ENCODE measurements around the gene BEAN1.
"Not testable (repeated sequence)": the region's sequence is repeated elsewhere in the genome, so short reads cannot be mapped to it uniquely, and the experiment has no call there.

The BEAN1 gene

DNA sequence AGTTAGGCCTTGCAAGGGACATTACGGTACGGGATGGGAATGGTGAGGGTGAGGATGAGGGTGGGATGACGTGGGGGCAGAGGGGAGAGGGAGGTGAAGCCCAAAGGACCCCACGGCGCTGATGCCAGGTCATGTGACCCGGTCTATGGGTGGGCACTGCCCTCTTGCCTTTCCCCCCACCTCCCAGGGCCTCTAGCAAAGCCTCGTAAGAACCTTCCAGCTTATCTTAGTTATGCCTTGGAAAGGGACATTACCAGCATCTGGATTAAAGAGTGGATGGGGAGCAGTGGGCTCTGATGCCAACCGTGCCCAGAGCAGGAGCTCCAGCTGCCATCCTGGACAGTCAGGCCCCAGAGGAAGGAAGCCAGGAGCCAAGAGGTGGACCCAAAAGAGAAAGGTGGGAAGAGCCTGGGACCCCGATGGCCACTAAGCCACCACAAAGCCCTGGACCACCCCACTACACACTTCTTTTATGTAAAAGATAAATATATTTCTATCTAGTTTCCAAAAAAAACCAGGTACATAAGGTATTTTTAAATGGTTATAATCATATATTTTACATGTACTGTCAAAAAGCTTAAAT is 81.9 kb downstream of the BEAN1 start:
- no peak for DNase-seq (ENCODE audit: low spot score)

GRCh38 chr16:66509576-66509975 is 82.5 kb downstream of the BEAN1 start:
- no peak for DNase-seq (ENCODE audit: low spot score)

DNA sequence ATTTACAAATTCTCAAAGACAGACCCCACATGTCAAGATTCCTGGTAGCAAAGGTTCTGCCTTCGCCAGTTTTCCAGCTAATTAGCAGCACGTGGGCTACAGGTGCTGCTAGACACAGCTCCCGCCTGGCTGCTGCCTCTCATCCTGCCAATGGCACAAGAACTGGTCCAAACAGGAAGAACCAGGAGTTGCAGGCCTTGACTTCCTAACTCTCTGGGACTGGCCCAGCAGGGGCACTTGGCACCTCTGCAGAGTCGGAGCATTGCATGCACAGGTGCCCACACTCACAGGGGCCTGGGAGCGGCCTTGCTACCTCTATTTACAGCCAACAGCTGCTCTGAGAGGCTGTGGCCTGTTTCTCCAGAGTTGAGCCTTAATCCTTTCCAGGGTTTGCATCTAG is 83.2 kb downstream of the BEAN1 start:
- DNase-seq (ENCODE audit: low spot score) = no peak

- DNase-seq (ENCODE audit: low spot score) = no peak
These were observed 83.9 kb downstream of the BEAN1 start for GRCh38 chr16:66510711-66511601.

- DNase-seq (ENCODE audit: low spot score) = no peak
These were observed 84.6 kb downstream of the BEAN1 start for GRCh38 chr16:66511602-66512271.

DNA sequence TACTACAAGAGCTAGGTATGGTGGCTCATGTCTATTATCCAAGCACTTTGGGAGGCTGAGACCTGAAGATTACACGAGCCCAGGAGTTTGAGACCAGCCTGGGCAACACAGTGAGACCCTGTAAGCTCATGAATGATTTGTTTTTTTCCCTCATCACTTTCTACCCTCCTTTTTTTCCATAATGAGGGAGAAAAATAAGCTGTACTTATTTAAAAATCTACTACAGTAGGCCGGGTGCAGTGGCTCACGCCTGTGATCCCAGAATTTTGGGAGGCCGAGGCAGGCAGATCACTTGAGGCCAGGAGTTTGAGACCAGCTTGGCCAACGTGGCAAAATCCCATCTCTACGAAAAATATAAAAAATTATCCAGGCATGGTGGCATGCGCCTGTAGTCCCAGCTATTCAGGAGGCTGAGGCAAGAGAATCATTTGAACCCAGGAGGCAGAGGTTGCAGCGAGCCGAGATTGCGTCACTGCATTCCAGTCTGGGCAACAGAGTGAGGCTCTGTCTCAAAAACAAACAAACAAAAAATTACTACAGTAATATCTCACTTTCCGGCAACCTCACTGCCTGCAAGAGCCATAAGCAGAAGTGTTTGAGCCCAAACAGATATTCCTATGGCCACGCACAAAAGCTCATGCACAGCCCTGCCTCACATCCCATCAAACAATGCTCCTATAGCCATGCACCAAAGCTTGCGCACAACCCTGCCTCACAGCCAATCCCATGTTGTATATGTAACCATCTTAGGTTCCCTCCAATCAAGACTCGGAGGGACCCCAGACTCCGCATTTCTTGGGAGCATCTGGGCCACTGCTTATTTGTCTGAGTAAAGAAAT is 85.4 kb downstream of the BEAN1 start:
- no peak for DNase-seq (ENCODE audit: low spot score)

DNA sequence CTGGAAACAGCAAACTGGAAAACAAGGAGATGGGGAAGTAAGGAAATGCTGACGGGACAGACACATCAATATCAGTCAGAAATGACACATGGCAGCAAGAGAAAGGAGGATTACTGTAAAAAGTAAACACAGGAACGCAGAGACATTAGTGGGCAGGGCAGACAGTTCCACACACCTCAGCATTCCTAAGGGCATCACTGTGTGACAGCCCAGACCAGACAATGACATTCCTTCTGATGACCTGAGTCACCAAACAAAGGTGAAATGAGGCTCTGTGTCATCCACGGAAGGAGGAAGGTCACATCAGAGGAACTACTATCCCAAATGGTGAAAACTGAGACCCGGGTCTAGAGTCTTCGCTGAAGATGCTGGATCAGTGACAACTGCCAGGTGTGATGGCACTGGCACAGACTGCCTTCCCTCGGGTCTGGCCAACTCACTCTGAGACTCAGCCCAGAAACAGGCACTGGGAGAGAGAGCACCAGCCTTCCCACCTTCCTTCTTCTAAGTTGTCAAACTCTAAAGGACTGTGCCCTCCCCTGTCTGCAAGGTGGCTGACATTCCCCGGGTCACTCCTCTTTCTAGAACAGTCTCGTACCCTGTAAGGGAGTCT is 86.1 kb downstream of the BEAN1 start:
- no peak for DNase-seq (ENCODE audit: low spot score)

DNA sequence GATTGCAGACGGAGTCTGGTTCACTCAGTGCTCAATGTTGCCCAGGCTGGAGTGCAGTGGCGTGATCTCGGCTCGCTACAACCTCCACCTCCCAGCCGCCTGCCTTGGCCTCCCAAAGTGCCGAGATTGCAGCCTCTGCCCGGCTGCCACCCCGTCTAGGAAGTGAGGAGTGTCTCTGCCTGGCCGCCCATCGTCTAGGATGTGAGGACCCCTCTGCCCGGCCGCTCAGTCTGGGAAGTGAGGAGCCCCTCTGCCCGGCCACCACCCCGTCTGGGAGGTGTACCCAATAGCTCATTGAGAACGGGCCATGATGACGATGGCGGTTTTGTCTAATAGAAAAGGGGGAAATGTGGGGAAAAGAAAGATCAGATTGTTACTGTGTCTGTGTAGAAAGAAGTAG is 87.3 kb downstream of the BEAN1 start:
- not testable (repeated sequence) for DNase-seq (ENCODE audit: low spot score)

GRCh38 chr16:66514980-66515595 is 88.0 kb downstream of the BEAN1 start:
- not testable (repeated sequence) for DNase-seq (ENCODE audit: low spot score)

- DNase-seq (ENCODE audit: low spot score) = no peak
These were observed 88.8 kb downstream of the BEAN1 start for GRCh38 chr16:66515596-66516508.

DNA sequence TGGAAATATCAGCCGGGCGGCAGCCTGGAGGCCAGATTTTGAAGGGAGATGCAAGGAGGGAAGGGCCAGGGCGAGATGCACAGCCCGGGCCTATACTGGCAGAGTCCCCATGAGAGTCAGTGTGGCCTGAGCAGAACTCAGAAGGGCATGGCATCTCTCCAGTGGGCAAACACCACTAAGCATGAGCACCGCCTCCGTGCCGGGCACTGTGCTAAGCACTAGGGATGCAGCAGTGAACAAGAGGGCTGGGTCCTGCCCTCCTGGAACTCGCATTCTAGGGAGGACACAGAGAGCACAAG is 89.4 kb downstream of the BEAN1 start:
- DNase-seq (ENCODE audit: low spot score) = no peak

GRCh38 chr16:66516808-66517585 is 89.9 kb downstream of the BEAN1 start:
- peak; percentile 96 for DNase-seq (ENCODE audit: low spot score)

GRCh38 chr16:66517586-66518263 is 90.6 kb downstream of the BEAN1 start:
- DNase-seq (ENCODE audit: low spot score) = no peak

GRCh38 chr16:66519482-66520373 is 92.6 kb downstream of the BEAN1 start:
- no peak for DNase-seq (ENCODE audit: low spot score)

- DNase-seq (ENCODE audit: low spot score) = peak; percentile 51
These were observed 93.5 kb downstream of the BEAN1 start for GRCh38 chr16:66520406-66521170.

DNA sequence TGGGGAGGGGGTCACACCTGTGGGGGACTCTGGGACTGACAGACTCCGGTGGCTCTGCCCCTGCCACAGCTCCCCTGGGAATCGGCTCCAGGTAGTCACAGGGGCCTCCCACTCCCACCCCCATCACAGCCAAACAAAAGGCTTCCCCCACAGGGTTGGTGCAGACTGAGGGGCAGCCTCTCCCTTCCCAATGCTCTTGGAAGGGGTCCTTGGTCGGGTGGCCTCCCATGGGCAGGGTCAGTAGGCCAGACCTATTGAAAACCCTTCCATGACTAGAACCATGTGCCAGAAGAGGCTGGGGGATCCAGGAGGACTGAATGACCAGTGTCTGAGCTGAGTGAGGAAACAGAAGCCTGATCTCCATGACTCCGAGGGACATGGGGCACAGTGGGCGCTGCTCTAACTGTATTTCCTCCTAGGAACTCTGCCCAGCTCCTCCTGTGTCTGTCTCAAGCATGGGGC is 94.2 kb downstream of the BEAN1 start:
- no peak for DNase-seq (ENCODE audit: low spot score)

All from globus pallidus (tissue), 1 donor.